Natural killer cell (primary cell): ENCODE results near the gene CDR2. TPM values are rescaled to one million over a fixed set of nuclear protein-coding genes. Genes with fewer than 3 reads are reported as not detected.

Experiments
- ATAC-seq, 3 donors: fragments of 150-1000 bp in 2 of 3; fragments of 200-7000 bp in 1 of 3; cut with Tn5 transposase; 1 replicate in 1 of 3; 2 replicates in 2 of 3; pipeline ENCODE4 v1.10.0; 2021; ENCODE audit warnings: mild to moderate bottlenecking in 2 of 3, moderate library complexity in 2 of 3
- DNase-seq, 2 donors: peaks; one replicate each; pipeline versions ENCODE4 v3.0.0 to v3.0.0-alpha.2; 2013 to 2021; ENCODE audit warnings: mixed read lengths in 1 of 2
- H3K27ac ChIP-seq: one replicate; pipeline ENCODE4 v1.5.1; 2013; ENCODE audit warnings: mild to moderate bottlenecking, low read length
- H3K27me3 ChIP-seq: one replicate; pipeline ENCODE4 v1.6.1; 2013; ENCODE audit warnings: low read length; ENCODE audit not compliant: control insufficient read depth, insufficient read depth
- H3K36me3 ChIP-seq: one replicate; pipeline ENCODE4 v1.6.1; 2013; ENCODE audit warnings: low read length; ENCODE audit not compliant: control insufficient read depth, insufficient read depth
- H3K4me1 ChIP-seq: one replicate; pipeline ENCODE4 v1.6.1; 2013; ENCODE audit warnings: low read length; ENCODE audit not compliant: control insufficient read depth, insufficient read depth
- H3K4me3 ChIP-seq: one replicate; pipeline ENCODE4 v1.5.1; 2013; ENCODE audit warnings: low read length
- H3K9me3 ChIP-seq: one replicate; pipeline ENCODE4 v1.6.1; 2013; ENCODE audit warnings: low read length; ENCODE audit not compliant: control insufficient read depth, insufficient read depth
- H3K27ac Mint-ChIP-seq, 2 donors: one replicate each; pipeline ENCODE4 v1.8.0; 2022; ENCODE audit warnings: mild to moderate bottlenecking in 2 of 2, mixed read lengths in 2 of 2, moderate library complexity in 1 of 2
- H3K27me3 Mint-ChIP-seq, 2 donors: one replicate each; pipeline ENCODE4 v1.8.0; 2022; ENCODE audit warnings: low read depth in 2 of 2, mixed read lengths in 2 of 2
- H3K36me3 Mint-ChIP-seq: one replicate; pipeline ENCODE4 v1.8.0; 2022; ENCODE audit warnings: mixed read lengths
- H3K4me1 Mint-ChIP-seq, 2 donors: one replicate each; pipeline ENCODE4 v1.8.0; 2022; ENCODE audit warnings: mixed read lengths in 2 of 2
- H3K4me3 Mint-ChIP-seq: one replicate; pipeline ENCODE4 v1.8.0; 2022; ENCODE audit warnings: mild to moderate bottlenecking, moderate library complexity, mixed read lengths
- H3K9me3 Mint-ChIP-seq, 2 donors: one replicate each; pipeline ENCODE4 v1.8.0; 2022; ENCODE audit warnings: mixed read lengths in 2 of 2
- CTCF ChIP-seq: fragments of 200-600 bp; IDR thresholded peaks from one replicate; pipeline ENCODE4 v1.8.0; 2022; ENCODE audit warnings: antibody characterized with exemption
- WGBS: methylation state at CpG from one replicate; pipeline ENCODE4 v1.1.7; 2013; ENCODE audit warnings: missing lambda C conversion rate; ENCODE audit not compliant: insufficient coverage; 5-methylcytosine and 5-hydroxymethylcytosine counted together
- intact Hi-C: fragments of 100-400 bp; cut with micrococcal nuclease; formaldehyde crosslinking; loops from one replicate; pipeline ENCODE4 v1.14.2; 2022
- total RNA-seq, 4 donors: library from RNA; stranded (reverse); fragments of 120-200 nt in 1 of 4; gene quantifications; one replicate each; pipeline versions ENCODE4 v1.2.3 to v1.2.4, GENCODE V29; 2013 to 2022

CDR2 gene
- total RNA-seq, 3 donors from 2014 or later (not counting 1 experiment from before 2014, with no cell fraction given): 11.2 to 24.3 (median 19.4) TPM

- Mint-ChIP-seq H3K36me3 (no peaks in the 10 kb centered on the region), H3K27ac (peak overlapping the region in 1 of 2 donors; percentile 26), H3K27me3 (no peaks in the 10 kb centered on the region), H3K4me3 (no peak overlapping the region), H3K4me1 (peaks cover 12 to 27% of the 10 kb centered on the region in 2 donors), H3K9me3 (no peaks in the 10 kb centered on the region)
- peaks cover 2% of the 10 kb centered on the region for H3K36me3 ChIP-seq
- DNase-seq (no peak), ATAC-seq (no peak)
- peaks cover 14% of the 10 kb centered on the region for H3K4me1 ChIP-seq
- no peaks in the 10 kb centered on the region for H3K9me3 ChIP-seq
- no peak for TF ChIP-seq CTCF
- no peak overlapping the region for H3K27ac ChIP-seq
- no peaks in the 10 kb centered on the region for H3K27me3 ChIP-seq
- intact Hi-C loops: no loop called here
- no peak overlapping the region for H3K4me3 ChIP-seq
Measured at GRCh38 chr16:22359679-22360078, 14.7 kb downstream of the CDR2 start.

GRCh38 chr16:22358000-22358399 lies 16.4 kb downstream of the CDR2 start:
- Mint-ChIP-seq H3K27me3 (no peaks in the 10 kb centered on the region), H3K36me3 (no peaks in the 10 kb centered on the region), H3K4me3 (peak overlapping the region; percentile 45), H3K27ac (peak overlapping the region; percentile 95), H3K9me3 (no peaks in the 10 kb centered on the region), H3K4me1 (peaks cover 17 to 27% of the 10 kb centered on the region in 2 donors)
- Histone ChIP-seq H3K4me1 (peaks cover 19% of the 10 kb centered on the region), H3K4me3 (no peak overlapping the region), H3K36me3 (peaks cover 2% of the 10 kb centered on the region), H3K27me3 (no peaks in the 10 kb centered on the region), H3K9me3 (no peaks in the 10 kb centered on the region), H3K27ac (peak overlapping the region; percentile 83)
- intact Hi-C loops: no loop called here
- DNase-seq (peak in 1 of 2 donors; percentile 73), ATAC-seq (peak; percentile 20 to 53 (median 51))
- WGBS: 57% methylated on average over 1 of the region's 1 CpG
- TF ChIP-seq CTCF: no peak

GRCh38 chr16:22357635-22357971 lies 16.8 kb downstream of the CDR2 start:
- ATAC-seq: peak; percentile 70 to 81 (median 77)
- no peak for TF ChIP-seq CTCF
- Histone ChIP-seq H3K4me3 (no peak overlapping the region), H3K36me3 (peaks cover 2% of the 10 kb centered on the region), H3K9me3 (no peaks in the 10 kb centered on the region), H3K4me1 (peaks cover 19% of the 10 kb centered on the region), H3K27ac (peak overlapping the region; percentile 83), H3K27me3 (no peaks in the 10 kb centered on the region)
- H3K36me3 Mint-ChIP-seq: no peaks in the 10 kb centered on the region
- H3K4me1 Mint-ChIP-seq: peaks cover 17 to 27% of the 10 kb centered on the region in 2 donors
- no CpG with 5 or more reads among the region's 1 CpG for WGBS
- peak overlapping the region; percentile 45 for H3K4me3 Mint-ChIP-seq
- H3K27me3 Mint-ChIP-seq: no peaks in the 10 kb centered on the region
- DNase-seq: peak in 1 of 2 donors; percentile 60
- peak overlapping the region; percentile 95 for H3K27ac Mint-ChIP-seq
- no peaks in the 10 kb centered on the region for H3K9me3 Mint-ChIP-seq
- intact Hi-C loops: no loop called here

GRCh38 chr16:22356930-22357634 lies 17.3 kb downstream of the CDR2 start:
- 87% methylated on average over 5 of the region's 7 CpGs for WGBS
- no peaks in the 10 kb centered on the region for H3K27me3 Mint-ChIP-seq
- H3K27me3 ChIP-seq: no peaks in the 10 kb centered on the region
- H3K4me1 Mint-ChIP-seq: peaks cover 17 to 27% of the 10 kb centered on the region in 2 donors
- H3K9me3 Mint-ChIP-seq: no peaks in the 10 kb centered on the region
- peak overlapping the region; percentile 95 for H3K27ac Mint-ChIP-seq
- no peak overlapping the region for H3K4me3 ChIP-seq
- intact Hi-C loops: no loop called here
- no peaks in the 10 kb centered on the region for H3K9me3 ChIP-seq
- ATAC-seq (peak; percentile 55 to 76 (median 73)), DNase-seq (peak in 1 of 2 donors; percentile 44)
- H3K36me3 ChIP-seq: no peaks in the 10 kb centered on the region
- peak overlapping the region; percentile 83 for H3K27ac ChIP-seq
- peak overlapping the region; percentile 45 for H3K4me3 Mint-ChIP-seq
- no peaks in the 10 kb centered on the region for H3K36me3 Mint-ChIP-seq
- TF ChIP-seq CTCF: no peak
- H3K4me1 ChIP-seq: peaks cover 19% of the 10 kb centered on the region
